HUDEP-2 (cell line): ENCODE measurements around the gene ZBTB46.

Source experiments
- DNase-seq, 76 experiments: peaks; one replicate each; lab custom pipeline; 2025; ENCODE audit not compliant: unreplicated experiment in 76 of 76; lab: John Stamatoyannopoulos, UW

ZBTB46 gene

GRCh38 chr20:63749597-63750508 lies 81.2 kb downstream of the ZBTB46 start:
- no peak for DNase-seq

- DNase-seq, result no peak
Measured at GRCh38 chr20:63748934-63749270, 82.2 kb downstream of the ZBTB46 start.

GRCh38 chr20:63748070-63748933 lies 82.8 kb downstream of the ZBTB46 start:
- DNase-seq, result no peak

GRCh38 chr20:63747622-63748069 lies 83.4 kb downstream of the ZBTB46 start:
- DNase-seq, result no peak

GRCh38 chr20:63746751-63747315 lies 84.2 kb downstream of the ZBTB46 start:
- DNase-seq, result no peak

GRCh38 chr20:63745961-63746731 lies 84.9 kb downstream of the ZBTB46 start:
- DNase-seq, result no peak

- no peak for DNase-seq
Measured at GRCh38 chr20:63745424-63745805, 85.6 kb downstream of the ZBTB46 start.

GRCh38 chr20:63744574-63745423 lies 86.3 kb downstream of the ZBTB46 start:
- DNase-seq, result no peak

- DNase-seq, result no peak
Measured at GRCh38 chr20:63744158-63744557, 86.9 kb downstream of the ZBTB46 start.

GRCh38 chr20:63743210-63743970 lies 87.7 kb downstream of the ZBTB46 start:
- no peak for DNase-seq

GRCh38 chr20:63742381-63743024 lies 88.6 kb downstream of the ZBTB46 start:
- DNase-seq, result no peak

GRCh38 chr20:63741676-63742380 lies 89.2 kb downstream of the ZBTB46 start:
- no peak for DNase-seq

GRCh38 chr20:63741354-63741675 lies 89.7 kb downstream of the ZBTB46 start:
- DNase-seq, result no peak

- DNase-seq, result peak in 69 of 76 experiments; percentile 5 to 83 (median 64)
Measured at GRCh38 chr20:63740627-63741353, 90.3 kb downstream of the ZBTB46 start.

GRCh38 chr20:63740070-63740626 lies 90.9 kb downstream of the ZBTB46 start:
- DNase-seq, result peak in 3 of 76 experiments; percentile 5 to 11 (median 9)

- peak in 57 of 76 experiments; percentile 3 to 73 (median 50) for DNase-seq
Measured at GRCh38 chr20:63739130-63740069, 91.7 kb downstream of the ZBTB46 start, which contains the start of gene SLC2A4RG. TSS of gene SLC2A4RG (plus strand) at chr20:63739776. CDS start at chr20:63739913, 137 bp downstream.
